ELR (cell line): ENCODE results near the gene CTNNBIP1.
"Not testable (repeated sequence)": the region's sequence is repeated elsewhere in the genome, so short reads cannot be mapped to it uniquely, and the experiment has no call there.

Experiments
- DNase-seq: peaks from one replicate; pipeline ENCODE4 v3.0.0-alpha.2; 2015; ENCODE audit warnings: low read depth

Gene CTNNBIP1

DNA sequence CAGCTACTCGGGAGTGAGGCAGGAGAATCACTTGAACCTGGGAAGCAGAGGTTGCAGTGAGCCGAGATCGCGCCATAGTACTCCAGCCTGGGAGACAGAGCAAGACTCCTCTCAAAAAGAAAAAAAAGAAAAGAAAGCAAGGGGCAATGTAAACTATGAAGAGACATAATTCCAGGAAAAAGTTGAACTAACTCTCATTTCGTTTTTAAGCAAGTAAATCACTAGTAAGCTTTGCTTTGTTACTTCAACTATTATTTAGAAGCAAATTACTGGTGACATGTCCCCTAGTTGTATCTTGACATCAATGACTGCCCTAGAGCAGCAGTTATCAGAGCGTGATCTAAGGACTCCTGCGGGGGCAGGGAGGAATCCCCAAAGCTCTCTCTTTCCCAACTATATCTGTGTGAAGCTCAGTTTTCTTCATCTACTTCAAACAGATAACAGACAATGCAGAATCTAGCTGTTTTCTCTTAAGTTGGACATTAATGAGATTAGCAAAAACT is 105.0 kb downstream of the CTNNBIP1 start:
- DNase-seq: no peak

DNA sequence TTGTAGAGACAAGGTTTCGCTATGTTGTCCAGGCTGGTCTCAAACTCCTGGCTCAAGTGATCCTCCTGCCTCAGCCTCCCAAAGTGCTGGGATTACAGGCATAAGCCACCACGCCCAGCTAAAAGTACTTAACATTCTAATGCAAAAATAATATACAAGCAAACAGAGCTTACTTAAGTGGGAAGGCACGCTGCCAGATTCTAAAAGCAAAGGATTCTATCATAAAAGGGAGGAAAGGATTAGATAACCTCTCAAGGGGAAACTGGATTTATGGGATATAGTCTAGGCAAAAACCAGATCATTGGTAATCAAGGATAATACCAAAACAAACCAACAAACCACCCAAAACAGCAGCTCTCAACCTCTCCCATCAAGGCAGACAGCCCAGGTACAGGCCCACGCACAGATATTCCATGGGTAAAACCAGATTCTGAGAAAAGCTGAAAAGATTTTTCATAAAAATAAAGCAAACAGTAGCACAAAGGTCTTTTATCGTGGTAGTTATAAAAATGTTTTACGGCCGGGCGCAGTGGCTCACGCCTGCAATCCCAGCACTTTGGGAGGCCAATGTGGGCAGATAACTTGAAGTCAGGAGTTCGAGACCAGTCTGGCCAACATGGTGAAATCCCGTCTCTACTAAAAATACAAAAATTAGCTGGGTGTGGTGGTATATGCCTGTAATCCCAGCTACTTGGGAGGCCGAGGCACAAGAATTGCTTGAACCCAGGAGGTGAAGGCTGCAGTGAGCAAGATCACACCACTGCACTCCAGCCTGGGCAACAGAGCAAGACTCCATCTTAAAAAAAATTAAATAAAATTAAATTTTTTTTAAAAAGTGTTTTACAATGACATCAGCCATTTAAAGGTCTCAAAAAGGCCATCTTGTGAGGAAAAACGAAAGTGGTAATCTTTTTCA is 106.8 kb downstream of the CTNNBIP1 start:
- not testable (repeated sequence) for DNase-seq

DNA sequence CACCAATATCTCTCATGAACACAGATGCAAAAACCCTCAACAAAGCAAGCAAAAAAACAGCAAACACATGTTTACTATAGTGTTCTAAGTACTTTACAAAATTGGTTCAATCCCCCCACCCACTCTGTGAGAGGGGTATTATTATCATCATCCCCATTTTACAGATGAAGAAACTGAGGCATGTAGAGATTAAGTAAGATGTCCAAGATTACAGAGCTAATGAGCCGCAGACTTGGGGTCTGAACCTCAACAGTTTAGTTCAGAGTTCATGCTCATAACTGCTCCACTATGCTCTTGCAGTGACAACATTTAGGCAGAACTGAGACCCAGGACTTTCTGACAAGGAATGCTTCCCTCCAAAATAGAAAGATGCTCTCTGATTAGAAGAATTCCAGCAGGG is 108.2 kb downstream of the CTNNBIP1 start:
- no peak for DNase-seq
